CD4-positive, alpha-beta T cell treated with Interferon alpha-2 for 1 hour (primary cell): ENCODE measurements around the gene NUP43.
"Not testable (repeated sequence)": the region's sequence is repeated elsewhere in the genome, so short reads cannot be mapped to it uniquely, and the experiment has no call there.

Source experiments
- DNase-seq, 2 donors: peaks; one replicate each; pipeline ENCODE4 v3.0.0-alpha.2; 2020 to 2022

Gene NUP43

DNA sequence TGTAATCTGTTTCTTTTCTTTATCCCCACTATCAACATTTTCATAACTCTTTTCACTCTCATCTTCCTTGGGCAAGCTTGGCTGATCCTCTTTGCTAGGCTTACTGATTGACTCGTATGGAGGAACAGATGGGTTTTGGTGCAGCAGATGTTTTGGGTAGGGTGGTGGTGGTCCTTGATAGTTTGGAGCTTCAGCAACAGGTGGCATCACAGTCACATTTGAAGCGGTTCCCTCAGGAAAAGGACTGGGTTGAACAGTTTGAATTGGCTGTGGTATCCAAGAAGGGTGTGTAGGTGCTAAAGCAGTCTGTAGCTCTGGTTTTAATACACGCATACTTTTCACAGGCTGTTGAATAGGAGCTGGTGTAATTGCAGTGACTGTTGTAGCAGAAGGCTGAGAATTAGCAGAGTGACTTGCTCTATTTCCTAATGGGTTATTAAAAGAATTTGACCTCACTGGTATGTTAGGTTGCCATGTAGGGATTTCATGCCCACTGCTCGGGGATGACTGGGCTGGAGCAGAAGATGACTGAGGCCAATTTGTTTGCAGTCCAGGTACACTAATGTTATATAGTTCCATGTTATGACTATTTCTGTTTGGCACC lies 63.0 kb downstream of the NUP43 start:
- no peak for DNase-seq

DNA sequence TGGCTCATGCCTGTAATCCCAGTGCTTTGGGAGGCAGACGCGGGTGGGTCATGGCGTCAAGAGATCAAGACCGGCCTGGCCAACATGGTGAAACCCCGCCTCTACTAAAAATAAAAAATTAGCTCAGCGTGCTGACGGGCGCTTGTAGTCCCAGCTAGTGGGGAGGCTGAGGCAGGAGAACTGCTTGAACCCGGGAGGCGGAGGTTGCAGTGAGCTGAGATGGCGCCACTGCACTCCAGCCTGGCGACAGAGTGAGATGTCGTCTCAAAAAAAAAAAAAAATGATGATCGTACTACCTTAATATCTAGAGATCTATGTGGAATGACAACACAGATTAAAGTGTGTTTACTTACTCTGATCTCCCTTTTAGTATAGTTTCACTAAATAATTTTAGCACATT lies 64.5 kb downstream of the NUP43 start:
- DNase-seq: not testable (repeated sequence)

DNA sequence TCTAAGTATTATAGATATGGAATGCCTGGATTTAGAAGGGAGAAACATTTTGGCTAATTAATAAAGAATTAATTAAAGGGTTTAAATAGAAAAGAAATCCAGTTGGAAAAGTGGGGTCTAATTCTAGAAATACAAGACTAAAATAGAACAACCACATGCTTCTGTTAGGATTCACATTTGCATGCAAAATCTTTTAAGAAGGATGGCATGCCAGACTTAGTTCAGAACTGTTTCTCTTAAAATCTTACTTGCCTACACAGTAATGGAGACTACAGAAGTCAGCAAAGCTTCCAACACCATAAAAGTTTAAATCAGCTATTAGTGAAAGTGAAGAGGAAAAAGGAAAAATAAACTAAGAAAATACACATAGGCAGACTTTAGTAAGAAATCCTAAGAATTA lies 65.1 kb downstream of the NUP43 start:
- DNase-seq: no peak

DNA sequence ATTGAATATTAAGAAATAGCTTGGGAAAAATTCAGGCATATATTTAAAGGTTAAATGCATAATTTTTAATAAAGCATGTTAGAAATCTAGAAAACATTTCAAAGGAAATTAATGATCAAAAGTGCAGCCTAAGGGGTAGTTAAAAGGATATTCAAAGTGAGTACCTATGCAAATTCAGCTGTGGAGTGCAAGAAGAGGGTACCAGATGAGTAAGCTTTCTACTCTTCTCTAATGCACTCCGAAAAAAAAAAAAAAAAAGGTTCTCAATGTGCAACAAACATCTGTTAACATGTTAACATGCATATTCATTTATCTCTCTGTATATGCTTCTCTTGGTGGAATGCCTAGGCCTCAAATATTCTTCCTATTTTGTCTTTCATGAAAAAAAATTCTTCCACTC lies 65.8 kb downstream of the NUP43 start:
- DNase-seq: no peak
